ENCODE results near the gene SLC43A3. TPM values are rescaled to one million over a fixed set of nuclear protein-coding genes. Genes with fewer than 3 reads are reported as not detected.

Gene SLC43A3
- total RNA-seq, 1 experiment from 2014 or later, result 21.4 TPM

DNA sequence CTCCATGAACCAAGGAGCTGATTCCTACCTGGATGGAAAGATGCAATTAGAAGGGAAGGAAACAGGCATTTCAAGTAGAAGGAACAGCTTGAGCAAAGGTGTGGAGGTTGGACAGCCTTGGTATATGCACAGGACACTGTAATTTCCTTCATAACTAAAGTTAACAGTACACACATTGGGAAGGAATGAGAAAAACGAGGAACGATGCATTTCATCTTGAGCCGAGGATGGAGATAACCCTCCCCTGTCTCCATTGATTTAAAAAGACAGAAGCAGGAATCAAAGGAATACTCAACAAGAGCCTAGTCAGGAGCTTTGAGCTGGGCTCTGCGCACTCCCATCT, 34.2 kb downstream of the SLC43A3 start:
- no peak overlapping the region for H3K4me2 ChIP-seq (ENCODE audit: insufficient read depth, insufficient read length, low read length)
- no peak overlapping the region for H3K18ac ChIP-seq (ENCODE audit: insufficient read length, low read depth, low read length)
- Mint-ChIP-seq H3K27me3 (ENCODE audit: low read depth) (peaks cover 35% of the 10 kb centered on the region), H3K4me3 (no peak overlapping the region), H3K4me1 (no peaks in the 10 kb centered on the region), H3K27ac (peak overlapping the region in 1 of 3 experiments; percentile 33; a peak in 1 of 7 replicates), H3K9me3 (no peaks in the 10 kb centered on the region), H3K36me3 (ENCODE audit: insufficient read depth in 1 of 3, low read depth in 3 of 3) (no peaks in the 10 kb centered on the region)
- no peaks in the 10 kb centered on the region; the same call in 1 of the 2 replicates for H3K27me3 ChIP-seq (ENCODE audit: insufficient read depth, low read length)
- H3K23me2 ChIP-seq (ENCODE audit: insufficient read length, low read depth, low read length, poor library complexity, severe bottlenecking), result no peaks in the 10 kb centered on the region
- no peaks in the 10 kb centered on the region for H3K9me3 ChIP-seq (ENCODE audit: control insufficient read depth, low read depth, low read length)
- H3K9ac ChIP-seq (ENCODE audit: extremely low read depth, insufficient read length, low read length), result no peak overlapping the region
- no peak overlapping the region for H3K14ac ChIP-seq (ENCODE audit: insufficient read depth, low read length)
- H4K5ac ChIP-seq (ENCODE audit: insufficient read length, low read depth, low read length), result no peak overlapping the region
- H4K91ac ChIP-seq (ENCODE audit: insufficient read length, low read depth, low read length), result no peak overlapping the region
- H3K27ac ChIP-seq (ENCODE audit: insufficient read length, low read depth, low read length), result no peak overlapping the region
- H3K79me1 ChIP-seq (ENCODE audit: insufficient read depth, low read depth, low read length, poor library complexity, severe bottlenecking), result no peaks in the 10 kb centered on the region
- no peak overlapping the region for H2BK120ac ChIP-seq (ENCODE audit: low read depth, low read length, poor library complexity, severe bottlenecking)
- no peak overlapping the region for H3T11ph ChIP-seq (ENCODE audit: low read length)
- no CpG with 5 or more reads among the region's 4 CpGs for WGBS (ENCODE audit: extremely low coverage, insufficient read length, low lambda C conversion rate)
- H2BK12ac ChIP-seq (ENCODE audit: insufficient read length, low read depth, low read length), result no peak overlapping the region
- no peaks in the 10 kb centered on the region for H3K4me1 ChIP-seq (ENCODE audit: insufficient read depth, low read length)
- no peaks in the 10 kb centered on the region for H3K79me2 ChIP-seq (ENCODE audit: insufficient read depth, low read length)
- H2BK20ac ChIP-seq (ENCODE audit: low read depth, low read length, poor library complexity, severe bottlenecking), result no peak overlapping the region
- no peak for DNase-seq
- H2AFZ ChIP-seq (ENCODE audit: low read length), result no peak overlapping the region
- no peaks in the 10 kb centered on the region for H4K20me1 ChIP-seq (ENCODE audit: control insufficient read depth, insufficient read depth, insufficient read length)
- TF ChIP-seq, protein P1, sequence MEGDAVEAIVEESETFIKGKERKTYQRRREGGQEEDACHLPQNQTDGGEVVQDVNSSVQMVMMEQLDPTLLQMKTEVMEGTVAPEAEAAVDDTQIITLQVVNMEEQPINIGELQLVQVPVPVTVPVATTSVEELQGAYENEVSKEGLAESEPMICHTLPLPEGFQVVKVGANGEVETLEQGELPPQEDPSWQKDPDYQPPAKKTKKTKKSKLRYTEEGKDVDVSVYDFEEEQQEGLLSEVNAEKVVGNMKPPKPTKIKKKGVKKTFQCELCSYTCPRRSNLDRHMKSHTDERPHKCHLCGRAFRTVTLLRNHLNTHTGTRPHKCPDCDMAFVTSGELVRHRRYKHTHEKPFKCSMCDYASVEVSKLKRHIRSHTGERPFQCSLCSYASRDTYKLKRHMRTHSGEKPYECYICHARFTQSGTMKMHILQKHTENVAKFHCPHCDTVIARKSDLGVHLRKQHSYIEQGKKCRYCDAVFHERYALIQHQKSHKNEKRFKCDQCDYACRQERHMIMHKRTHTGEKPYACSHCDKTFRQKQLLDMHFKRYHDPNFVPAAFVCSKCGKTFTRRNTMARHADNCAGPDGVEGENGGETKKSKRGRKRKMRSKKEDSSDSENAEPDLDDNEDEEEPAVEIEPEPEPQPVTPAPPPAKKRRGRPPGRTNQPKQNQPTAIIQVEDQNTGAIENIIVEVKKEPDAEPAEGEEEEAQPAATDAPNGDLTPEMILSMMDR (conservative IDR thresholded peaks at IDR 0.05), result no peak
- no peak overlapping the region for H4K8ac ChIP-seq (replicated peaks; ENCODE audit: insufficient read length, low read depth, low read length)
- no peak overlapping the region for H2BK15ac ChIP-seq (ENCODE audit: low read depth, low read length)
- no peak overlapping the region for H2BK5ac ChIP-seq (ENCODE audit: insufficient read length, low read length)
- H3K4ac ChIP-seq (ENCODE audit: low read depth, low read length), result no peak overlapping the region
- H3K23ac ChIP-seq (ENCODE audit: insufficient read length, low read depth, low read length), result no peak overlapping the region
- H2AK5ac ChIP-seq (ENCODE audit: insufficient read length, low read length), result no peak overlapping the region
- H3K56ac ChIP-seq (ENCODE audit: insufficient read length, low read depth, low read length), result no peak overlapping the region

Data from H9 (cell line).